CD14-positive monocyte (primary cell): ENCODE results near the gene CSAG2. TPM values are rescaled to one million over a fixed set of nuclear protein-coding genes. Genes with fewer than 3 reads are reported as not detected.
"Not testable (repeated sequence)": the region's sequence is repeated elsewhere in the genome, so short reads cannot be mapped to it uniquely, and the experiment has no call there.

Source experiments
- DNase-seq, 3 donors: peaks; one replicate each; pipeline ENCODE4 v3.0.0-alpha.2; 2011 to 2022
- H2AFZ ChIP-seq: 2 replicates; pipeline ENCODE4 v1.6.0; 2012; ENCODE audit warnings: mild to moderate bottlenecking, low read depth, low read length, inconsistent platforms; ENCODE audit not compliant: insufficient read depth, poor library complexity, severe bottlenecking
- H3K27ac ChIP-seq, 2 donors: 1 replicate in 1 of 2; 2 replicates in 1 of 2; pipeline ENCODE4 v1.5.1; 2012 to 2013; ENCODE audit warnings: low read length in 2 of 2, control low read depth in 1 of 2, inconsistent platforms in 1 of 2, low read depth in 1 of 2, mild to moderate bottlenecking in 1 of 2
- H3K27me3 ChIP-seq, 2 donors: one replicate each; pipeline versions ENCODE4 v1.6.0 to v1.6.1; 2011 to 2013; ENCODE audit warnings: low read length in 2 of 2; ENCODE audit not compliant: control insufficient read depth in 2 of 2, insufficient read depth in 2 of 2
- H3K36me3 ChIP-seq, 2 donors: replicated peaks in 1 of 2; 1 replicate in 1 of 2; 2 replicates in 1 of 2; pipeline versions ENCODE4 v1.5.1 to v1.6.1; 2012 to 2013; ENCODE audit warnings: low read length in 2 of 2, control low read depth in 1 of 2, inconsistent platforms in 1 of 2, mild to moderate bottlenecking in 1 of 2; ENCODE audit not compliant: insufficient read depth in 2 of 2, control insufficient read depth in 1 of 2
- H3K4me1 ChIP-seq, 2 donors: 1 replicate in 1 of 2; 2 replicates in 1 of 2; pipeline versions ENCODE4 v1.5.1 to v1.6.1; 2012 to 2013; ENCODE audit warnings: low read length in 2 of 2, control low read depth in 1 of 2, inconsistent platforms in 1 of 2, mild to moderate bottlenecking in 1 of 2, moderate library complexity in 1 of 2; ENCODE audit not compliant: insufficient read depth in 2 of 2, control insufficient read depth in 1 of 2
- H3K4me2 ChIP-seq: replicated peaks from 2 replicates; pipeline ENCODE3; 2012; ENCODE audit warnings: low read length, moderate library complexity, mild to moderate bottlenecking; ENCODE audit not compliant: poor library complexity, severe bottlenecking; ENCODE audit errors: extremely low read depth
- H3K4me3 ChIP-seq, 3 experiments: fragments of 200-600 bp in 1 of 3; sonication (generic) in 1 of 3; replicated peaks in 1 of 3; 1 replicate in 2 of 3; 2 replicates in 1 of 3; pipeline ENCODE4 v1.5.1; 2011 to 2013; ENCODE audit warnings: low read length in 3 of 3, mild to moderate bottlenecking in 3 of 3, control low read depth in 2 of 3, low read depth in 2 of 3, inconsistent platforms in 1 of 3, moderate library complexity in 1 of 3
- H3K79me2 ChIP-seq: 2 replicates; pipeline ENCODE4 v1.6.0; 2012; ENCODE audit warnings: mild to moderate bottlenecking, control low read depth, inconsistent platforms, low read length, moderate library complexity; ENCODE audit not compliant: insufficient read depth
- H3K9ac ChIP-seq: 2 replicates; pipeline ENCODE4 v1.6.0; 2017; ENCODE audit warnings: low read length, mild to moderate bottlenecking; ENCODE audit not compliant: insufficient read depth, poor library complexity, severe bottlenecking
- H3K9me3 ChIP-seq, 2 donors: replicated peaks in 1 of 2; 1 replicate in 1 of 2; 2 replicates in 1 of 2; pipeline versions ENCODE4 v1.5.1 to v1.6.1; 2012 to 2013; ENCODE audit warnings: low read length in 2 of 2, control low read depth in 1 of 2; ENCODE audit not compliant: control insufficient read depth in 1 of 2, insufficient read depth in 1 of 2
- H4K20me1 ChIP-seq: 2 replicates; pipeline ENCODE4 v1.6.0; 2012; ENCODE audit warnings: mild to moderate bottlenecking, low read length, control low read depth, moderate library complexity; ENCODE audit not compliant: insufficient read depth
- H3K27ac Mint-ChIP-seq, 7 donors: one replicate each; pipeline ENCODE4 v1.8.0; 2020; ENCODE audit warnings: mild to moderate bottlenecking in 7 of 7, mixed read lengths in 7 of 7, moderate library complexity in 6 of 7, inconsistent platforms in 2 of 7
- H3K27me3 Mint-ChIP-seq, 3 donors: one replicate each; pipeline ENCODE4 v1.8.0; 2021 to 2022; ENCODE audit warnings: low read depth in 3 of 3, mild to moderate bottlenecking in 3 of 3, mixed read lengths in 3 of 3, moderate library complexity in 3 of 3, inconsistent platforms in 1 of 3
- H3K36me3 Mint-ChIP-seq, 2 donors: one replicate each; pipeline ENCODE4 v1.8.0; 2020; ENCODE audit warnings: mixed read lengths in 2 of 2, inconsistent platforms in 1 of 2, mild to moderate bottlenecking in 1 of 2
- H3K4me1 Mint-ChIP-seq: one replicate; pipeline ENCODE4 v1.8.0; 2020; ENCODE audit warnings: mild to moderate bottlenecking, mixed read lengths
- H3K4me3 Mint-ChIP-seq, 2 donors: one replicate each; pipeline ENCODE4 v1.8.0; 2020; ENCODE audit warnings: mild to moderate bottlenecking in 2 of 2, mixed read lengths in 2 of 2, moderate library complexity in 1 of 2
- H3K9me3 Mint-ChIP-seq, 7 donors: one replicate each; pipeline ENCODE4 v1.8.0; 2020 to 2022; ENCODE audit warnings: mixed read lengths in 7 of 7, mild to moderate bottlenecking in 6 of 7, moderate library complexity in 6 of 7, inconsistent platforms in 2 of 7
- CTCF ChIP-seq: fragments of 200-600 bp; IDR thresholded peaks from one replicate; pipeline ENCODE4 v1.8.0; 2022; ENCODE audit warnings: antibody characterized with exemption, mild to moderate bottlenecking
- WGBS: methylation state at CpG from one replicate; pipeline ENCODE4 v1.1.5; 2013; ENCODE audit warnings: missing lambda C conversion rate; ENCODE audit not compliant: insufficient coverage; 5-methylcytosine and 5-hydroxymethylcytosine counted together
- intact Hi-C, 2 donors: fragments of 100-400 bp; cut with micrococcal nuclease; formaldehyde crosslinking; loops; one replicate each; pipeline versions ENCODE4 v1.15.0 to v1.15.1; 2023
- polyA plus RNA-seq, 3 donors: library from polyadenylated mRNA; depleted of rRNA in 1 of 3; unstranded in 2 of 3; stranded (reverse) in 1 of 3; fragments of 300-500 nt in 2 of 3; fragments of >200 nt in 1 of 3; fragmentation: Illumina TruSeq in 2 of 3; gene quantifications; 1 replicate in 2 of 3; 2 replicates in 1 of 3; pipeline ENCODE4 v1.2.3, GENCODE V29; 2012 to 2021

The CSAG2 gene
- polyA plus RNA-seq, 3 donors: not detected

GRCh38 chrX:152738560-152738959 is 29.5 kb upstream of the CSAG2 start:
- Mint-ChIP-seq H3K9me3 (peaks cover 0 to 17% (median 4%) of the 10 kb centered on the region in 7 donors), H3K27ac (no peak overlapping the region), H3K4me1 (no peaks in the 10 kb centered on the region), H3K36me3 (no peaks in the 10 kb centered on the region), H3K4me3 (no peak overlapping the region), H3K27me3 (peaks cover 0 to 2% (median 0%) of the 10 kb centered on the region in 3 donors)
- no peaks in the 10 kb centered on the region for H3K9me3 ChIP-seq
- no peak overlapping the region for H3K27ac ChIP-seq
- no peak overlapping the region for H2AFZ ChIP-seq
- no peaks in the 10 kb centered on the region for H3K36me3 ChIP-seq
- DNase-seq: no peak
- TF ChIP-seq CTCF: no peak
- intact Hi-C loops: no loop called here
- WGBS: no CpG with 5 or more reads among the region's 5 CpGs
- H3K4me1 ChIP-seq: no peaks in the 10 kb centered on the region
- no peaks in the 10 kb centered on the region for H4K20me1 ChIP-seq
- H3K9ac ChIP-seq: no peak overlapping the region
- no peak overlapping the region for H3K4me3 ChIP-seq
- H3K27me3 ChIP-seq: no peaks in the 10 kb centered on the region
- H3K4me2 ChIP-seq: no peak overlapping the region
- no peaks in the 10 kb centered on the region for H3K79me2 ChIP-seq

GRCh38 chrX:152736528-152736927 is 27.5 kb upstream of the CSAG2 start:
- H3K27ac Mint-ChIP-seq, H4K20me1 ChIP-seq, intact Hi-C loops, H3K36me3 ChIP-seq, H3K4me1 ChIP-seq, H3K27ac ChIP-seq, H2AFZ ChIP-seq, H3K4me1 Mint-ChIP-seq, H3K9ac ChIP-seq, H3K36me3 Mint-ChIP-seq, DNase-seq, H3K27me3 ChIP-seq, H3K79me2 ChIP-seq, H3K4me3 ChIP-seq, H3K4me2 ChIP-seq, H3K27me3 Mint-ChIP-seq, H3K4me3 Mint-ChIP-seq, H3K9me3 ChIP-seq: not testable (repeated sequence)
- 91% methylated on average over 11 of the region's 12 CpGs for WGBS
- H3K9me3 Mint-ChIP-seq: peaks cover 0 to 15% (median 6%) of the 10 kb centered on the region in 7 donors
